GM18951 (cell line): ENCODE data around the gene NDUFV3.

Experiments used
- POLR2A ChIP-seq: IDR thresholded peaks from 4 replicates; pipeline ENCODE4 v1.6.1; 2011; ENCODE audit warnings: mild to moderate bottlenecking; ENCODE audit not compliant: insufficient read length, insufficient read depth; ENCODE audit errors: extremely low read depth
- in situ Hi-C: fragments of 300-500 bp; cut with MboI; formaldehyde crosslinking; loops from one replicate; pipeline ENCODE4 v1.12.0; 2022; ENCODE audit warnings: low sequenced_read_pairs, mixed read lengths, inconsistent platforms; ENCODE audit not compliant: unreplicated experiment

Gene NDUFV3

GRCh38 chr21:42851812-42852665 is 41.1 kb upstream of the NDUFV3 start:
- in situ Hi-C loops, result no loop called here
- TF ChIP-seq POLR2A, result no peak

GRCh38 chr21:42852925-42853570 is 40.1 kb upstream of the NDUFV3 start:
- in situ Hi-C loops, result no loop called here
- TF ChIP-seq POLR2A, result no peak

GRCh38 chr21:42853621-42854020 is 39.5 kb upstream of the NDUFV3 start:
- no peak for TF ChIP-seq POLR2A
- in situ Hi-C loops, result no loop called here

- TF ChIP-seq POLR2A, result no peak
- in situ Hi-C loops, result no loop called here
Measured at GRCh38 chr21:42854246-42855010, 38.7 kb upstream of the NDUFV3 start.

- TF ChIP-seq POLR2A, result no peak
- in situ Hi-C loops, result no loop called here
Measured at GRCh38 chr21:42855171-42855936, 37.8 kb upstream of the NDUFV3 start.

- no peak for TF ChIP-seq POLR2A
- in situ Hi-C loops, result no loop called here
Measured at GRCh38 chr21:42855937-42856335, 37.2 kb upstream of the NDUFV3 start.

- TF ChIP-seq POLR2A, result no peak
- in situ Hi-C loops, result no loop called here
Measured at GRCh38 chr21:42857216-42857615, 35.9 kb upstream of the NDUFV3 start.

GRCh38 chr21:42858185-42858847 is 34.8 kb upstream of the NDUFV3 start:
- TF ChIP-seq POLR2A, result no peak
- in situ Hi-C loops, result no loop called here

- in situ Hi-C loops, result no loop called here
- no peak for TF ChIP-seq POLR2A
Measured at GRCh38 chr21:42858957-42859890, 33.9 kb upstream of the NDUFV3 start.

GRCh38 chr21:42859891-42860230 is 33.2 kb upstream of the NDUFV3 start:
- no peak for TF ChIP-seq POLR2A
- in situ Hi-C loops, result no loop called here

GRCh38 chr21:42860345-42860744 is 32.8 kb upstream of the NDUFV3 start:
- in situ Hi-C loops, result no loop called here
- no peak for TF ChIP-seq POLR2A
